Fibroblast of skin of right biceps (primary cell): Measurements from ENCODE around the gene SP2.
A peak's percentile ranks its signal among the peaks of the same experiment; 100 is the strongest.

Experiments
- DNase-seq: peaks from one replicate; pipeline ENCODE4 v3.0.0-alpha.2; 2013

SP2 gene

DNA sequence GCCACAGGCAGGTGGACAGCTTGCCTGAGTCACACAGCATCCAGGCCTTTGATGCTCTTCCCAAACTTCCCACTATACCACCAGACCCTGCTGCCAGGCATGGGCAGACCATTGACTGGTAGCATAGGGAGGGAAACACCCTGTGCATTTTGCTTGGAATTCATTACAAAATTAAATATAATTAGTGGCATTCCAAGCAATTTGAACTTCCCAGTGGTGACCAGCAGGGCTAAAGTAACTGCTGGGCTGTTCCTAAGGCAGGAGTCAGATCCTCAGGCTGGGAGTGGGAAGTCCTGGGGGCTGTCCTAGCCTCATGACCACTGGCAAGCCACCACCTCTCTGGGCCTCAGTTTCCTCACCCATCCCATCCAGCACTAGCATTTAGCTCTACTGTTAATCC is 57.9 kb downstream of the SP2 start:
- no peak for DNase-seq

DNA sequence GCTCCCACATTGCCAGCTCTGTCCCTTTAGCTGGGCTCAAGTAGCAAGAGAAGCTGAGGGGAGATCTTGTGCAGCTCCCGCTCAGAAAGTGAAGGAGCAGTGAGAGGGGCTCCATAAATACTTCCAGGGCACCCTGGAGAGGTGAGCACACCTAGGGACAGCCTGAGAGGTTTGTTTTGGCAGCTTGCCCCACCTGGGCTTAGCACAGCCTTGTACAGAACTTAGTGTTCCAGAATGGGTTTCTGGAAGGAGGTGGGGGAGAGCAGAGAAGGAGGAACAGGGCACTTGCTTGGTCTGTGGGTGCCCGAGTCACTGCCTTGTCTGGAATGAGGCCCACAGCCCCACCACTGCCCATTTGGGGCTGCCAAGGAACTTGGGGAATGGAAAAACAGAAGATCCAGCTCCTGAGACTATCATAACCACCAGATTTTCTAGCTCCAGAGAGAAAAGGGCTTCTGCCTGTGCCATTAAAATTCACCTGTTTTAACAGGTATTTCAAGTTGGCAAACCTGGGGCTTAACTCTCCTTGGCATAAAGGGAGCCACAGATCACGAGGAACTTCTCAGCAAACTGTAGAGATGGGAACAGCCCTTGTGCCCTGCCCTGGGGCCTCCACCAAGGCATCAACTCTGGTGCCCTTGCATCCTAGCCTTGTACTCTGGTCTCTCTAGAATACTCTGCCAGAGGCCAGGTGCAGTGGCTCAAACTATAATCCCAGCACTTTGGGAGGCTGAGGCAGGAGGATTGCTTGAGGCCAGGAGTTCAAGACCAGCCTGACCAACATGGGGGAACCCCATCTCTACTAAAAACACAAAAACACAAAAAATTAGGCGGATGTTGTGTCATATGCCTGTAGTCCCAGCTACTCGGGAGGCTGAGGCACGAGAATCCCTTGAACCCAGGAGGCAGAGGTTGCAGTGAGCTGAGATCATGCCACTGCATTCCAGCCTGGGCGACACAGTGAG is 59.7 kb downstream of the SP2 start:
- no peak for DNase-seq

DNA sequence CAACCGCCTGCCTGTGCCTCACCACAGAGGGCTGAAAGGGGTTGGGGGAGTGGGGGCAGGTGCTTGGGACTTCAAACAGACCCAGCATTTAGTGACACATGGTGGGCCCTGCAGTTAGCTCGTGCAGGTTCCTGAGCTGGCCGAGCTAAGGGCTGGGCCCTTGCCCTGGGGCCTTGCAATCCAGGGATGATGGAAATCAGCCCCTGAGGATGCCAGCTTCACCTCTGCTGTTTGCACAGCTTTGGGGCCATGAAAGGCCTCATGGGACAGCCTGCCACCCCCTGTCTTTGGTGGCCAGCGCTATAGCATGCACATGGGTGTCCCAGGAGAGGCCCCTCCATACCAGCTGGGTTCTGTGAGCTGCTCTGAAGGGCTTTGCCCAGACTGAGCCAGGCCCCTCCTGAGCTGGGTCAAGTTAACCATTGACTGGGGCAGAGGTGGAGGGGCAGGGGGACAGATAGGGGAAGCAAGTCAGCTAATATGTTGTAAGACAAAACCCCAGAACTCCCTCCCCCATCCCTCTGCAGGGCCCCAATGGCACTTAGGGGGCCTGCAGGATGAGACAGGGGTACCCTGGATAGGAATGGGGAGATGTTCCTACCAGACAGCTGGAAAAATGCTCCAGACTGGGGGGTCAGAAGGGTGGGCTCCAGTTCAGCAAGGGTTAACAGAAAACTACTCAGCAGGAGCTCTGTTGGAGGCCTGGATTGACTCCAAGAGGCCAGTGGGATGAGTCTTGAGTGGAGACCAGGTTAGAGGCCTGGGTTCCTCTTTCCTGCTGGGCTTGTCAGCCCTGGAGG is 61.0 kb downstream of the SP2 start:
- no peak for DNase-seq

DNA sequence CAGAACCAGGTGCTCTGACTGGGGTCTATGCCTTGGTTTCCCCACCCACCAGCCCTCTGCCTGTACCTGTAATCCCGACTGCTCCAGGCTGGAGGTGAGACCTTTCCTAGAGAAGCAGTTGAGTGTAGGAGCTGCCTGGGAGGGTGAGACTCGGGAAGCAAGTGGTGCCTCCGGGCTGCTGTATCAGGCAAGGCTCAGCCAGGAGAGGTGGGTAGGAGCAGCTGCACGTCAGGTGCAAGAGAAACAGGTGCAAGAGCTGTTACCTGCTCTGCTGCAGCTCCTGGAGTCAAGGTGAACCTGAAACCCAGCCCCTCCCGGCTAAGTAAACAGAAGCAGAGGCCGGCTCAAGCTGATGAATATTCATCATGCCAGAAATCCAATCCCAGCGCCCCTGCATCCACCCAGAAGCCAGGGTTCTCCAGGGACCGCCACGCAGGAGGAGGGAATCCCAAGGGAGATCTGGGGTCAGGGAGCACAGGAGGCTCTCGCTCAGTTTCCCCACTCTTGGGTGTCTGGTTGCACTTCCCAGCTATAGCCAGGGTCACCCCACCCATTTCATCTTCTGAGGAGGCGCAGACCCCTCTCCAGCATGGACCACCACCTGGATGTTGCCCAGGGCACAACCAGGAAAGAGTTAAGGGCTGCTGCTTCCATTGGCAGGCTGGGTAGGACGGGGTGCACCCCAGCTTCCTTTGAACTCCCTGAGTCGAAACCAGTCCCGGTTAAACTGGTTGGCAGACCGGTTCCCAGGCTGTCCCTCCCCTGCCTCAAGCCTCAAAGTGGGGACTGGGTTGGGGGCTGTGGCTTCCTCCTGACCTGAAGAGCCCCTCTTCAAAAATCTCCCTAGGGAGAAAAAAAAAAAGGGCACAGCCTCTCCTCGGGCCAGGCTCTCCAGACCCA is 61.8 kb downstream of the SP2 start, which contains the start of gene PRR15L:
TSS of gene PRR15L (minus strand) at position 293 of the 900 bp plus-strand sequence. CDS start 4,649 bp downstream, outside the sequence.
- no peak for DNase-seq

GRCh38 chr17:47959825-47960655 is 64.0 kb downstream of the SP2 start:
- DNase-seq = no peak

- no peak for DNase-seq
These were observed 65.4 kb downstream of the SP2 start for GRCh38 chr17:47961406-47961805.

GRCh38 chr17:47962901-47963300 is 66.9 kb downstream of the SP2 start:
- DNase-seq = no peak

DNA sequence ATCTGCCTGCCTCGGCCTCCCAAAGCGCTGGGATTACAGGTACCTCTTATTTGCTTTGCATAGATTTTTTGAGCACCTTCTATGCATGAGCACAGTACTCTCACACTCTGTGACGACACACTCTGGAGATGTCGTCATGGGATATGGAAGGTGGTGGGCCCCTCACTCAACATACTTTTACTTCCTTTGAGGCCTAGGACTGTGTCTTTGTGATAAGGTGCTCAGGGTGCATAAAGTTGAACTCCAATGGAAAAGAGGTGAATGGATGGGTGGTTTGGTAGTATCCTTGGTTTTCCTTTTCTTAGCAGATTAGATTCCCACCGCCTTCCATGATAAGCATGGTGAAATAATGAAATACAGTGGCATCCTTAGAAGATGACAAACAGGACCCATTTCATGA is 68.8 kb downstream of the SP2 start:
- no peak for DNase-seq

- DNase-seq = no peak
These were observed 70.1 kb downstream of the SP2 start for GRCh38 chr17:47966079-47966519.

DNA sequence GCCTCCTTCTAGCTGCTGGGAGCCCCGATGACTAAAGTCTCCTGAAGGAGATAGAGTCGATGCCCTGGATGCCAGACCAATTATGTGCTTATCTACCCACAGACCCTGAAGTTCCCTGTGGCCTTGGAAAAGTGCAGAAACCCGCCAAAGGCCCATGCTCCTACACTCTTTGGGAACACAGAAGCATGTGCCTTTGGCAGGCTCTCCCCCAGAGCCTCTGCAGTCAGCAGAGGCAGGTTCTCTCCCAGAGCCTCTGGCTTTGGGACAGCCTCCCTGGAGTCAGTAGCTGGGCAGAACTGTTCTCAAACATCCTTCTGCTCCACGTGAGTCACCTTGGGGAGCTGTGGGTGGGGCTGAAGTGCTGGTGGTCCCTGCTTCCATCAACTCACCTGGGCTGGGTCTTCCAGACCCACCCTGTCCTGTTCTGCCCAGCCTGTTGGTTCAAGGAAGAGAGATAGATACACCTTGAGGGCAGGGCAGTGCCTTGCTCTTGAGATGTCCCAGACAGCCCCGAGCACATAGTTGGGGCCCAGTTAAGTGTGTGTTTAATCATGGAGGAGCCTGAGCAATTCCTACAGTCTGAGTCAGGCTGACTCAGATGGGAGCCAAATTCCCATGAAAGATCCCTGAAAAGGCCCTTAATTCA is 71.7 kb downstream of the SP2 start:
- peak; percentile 90 for DNase-seq

GRCh38 chr17:47968836-47969235 is 72.8 kb downstream of the SP2 start:
- DNase-seq = no peak

DNA sequence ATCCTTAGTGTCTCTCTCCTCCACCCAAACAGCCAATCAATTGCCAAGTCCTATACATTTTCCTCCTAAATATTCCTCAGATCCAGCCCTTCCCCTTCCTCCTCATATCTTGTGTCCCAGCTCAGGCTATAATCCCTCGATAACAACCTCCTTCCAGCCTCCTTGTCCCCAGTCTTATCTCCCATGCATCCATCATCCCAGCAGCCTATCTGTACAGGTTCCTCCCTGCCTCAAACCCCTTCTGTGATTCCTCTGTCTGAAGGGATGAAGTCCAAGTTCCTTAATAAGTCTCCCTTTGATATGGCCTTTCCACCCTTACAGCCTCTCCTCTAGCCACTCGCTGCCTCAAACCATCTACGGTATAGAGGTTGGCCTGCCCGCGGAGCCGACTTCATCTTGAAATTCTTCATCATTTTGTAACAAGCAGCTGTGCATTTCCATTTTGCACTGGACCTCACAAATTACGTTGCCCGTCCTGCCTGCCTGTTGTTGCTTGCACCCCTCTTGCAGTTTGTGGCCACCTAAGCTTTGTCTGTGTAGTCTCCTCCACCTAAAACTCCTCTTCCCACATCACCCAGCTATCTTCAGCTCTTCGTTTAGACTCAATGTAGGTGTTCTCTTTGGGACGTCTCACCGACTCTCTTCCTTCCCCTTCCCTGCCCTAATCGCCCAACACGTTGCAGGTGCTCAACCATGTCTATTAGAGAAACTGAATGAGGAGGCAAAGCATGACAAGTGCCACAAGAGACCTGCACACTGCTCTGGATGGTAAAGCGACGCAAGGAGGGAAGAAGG is 74.1 kb downstream of the SP2 start:
- DNase-seq = no peak

DNA sequence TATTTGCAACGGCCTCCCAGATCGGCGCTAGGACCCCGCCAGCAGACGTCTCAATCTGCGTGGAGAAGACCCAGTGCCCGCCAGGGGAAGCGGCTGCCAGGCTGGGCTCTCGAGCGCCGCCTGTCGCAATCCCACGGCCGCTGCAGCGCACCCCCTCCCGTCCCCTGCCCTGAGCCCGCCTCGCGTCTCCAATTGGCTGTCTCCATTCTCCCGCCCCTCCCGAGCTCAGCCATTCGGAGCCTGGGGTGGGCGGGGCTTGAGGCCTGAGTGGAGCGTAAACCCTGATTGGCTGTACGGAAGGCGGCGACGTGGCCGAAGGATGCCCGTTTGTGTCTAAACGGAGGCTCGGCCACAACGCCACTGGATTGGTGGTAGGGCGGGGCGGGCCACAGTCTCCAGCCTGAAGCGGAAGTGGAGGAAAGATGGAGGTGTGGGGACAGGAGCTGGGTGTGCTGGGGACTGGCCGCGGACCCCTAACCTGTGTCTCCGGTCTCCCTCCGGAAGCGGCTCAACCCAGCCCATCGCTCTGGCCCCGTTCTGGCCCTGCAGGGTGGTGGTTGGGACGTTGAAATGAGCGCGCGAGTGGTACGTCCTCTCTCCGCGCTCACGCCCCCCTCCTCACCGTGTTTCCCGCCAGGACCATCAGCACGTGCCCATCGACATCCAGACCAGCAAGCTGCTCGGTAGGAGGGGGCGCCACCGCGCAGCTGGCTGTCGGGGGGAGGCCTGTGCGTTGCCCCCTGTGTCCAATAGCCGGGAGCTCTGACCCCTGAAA is 74.9 kb downstream of the SP2 start, which contains the start of gene CDK5RAP3:
TSS of gene CDK5RAP3 (plus strand) at position 389 of the 775 bp plus-strand sequence. CDS start at position 423, 34 bp downstream.
- DNase-seq = peak; percentile 99

DNA sequence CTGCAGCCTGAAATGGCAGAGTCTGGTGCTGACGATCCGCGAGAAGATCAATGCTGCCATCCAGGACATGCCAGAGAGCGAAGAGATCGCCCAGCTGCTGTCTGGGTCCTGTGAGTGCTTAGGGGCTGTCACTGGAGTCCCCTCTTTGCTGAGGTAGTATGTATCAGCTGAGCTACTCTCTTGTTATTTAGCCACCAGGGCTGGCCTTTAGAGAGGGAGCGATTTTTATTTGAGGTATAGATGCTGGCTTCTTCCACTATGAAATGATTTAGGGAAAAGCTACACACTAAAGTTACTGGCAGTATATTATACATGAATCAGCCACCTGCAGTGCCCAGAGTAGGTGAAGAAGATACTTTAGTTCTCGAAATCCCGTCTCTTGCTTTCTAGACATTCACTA is 77.5 kb downstream of the SP2 start:
- no peak for DNase-seq

GRCh38 chr17:47975189-47975822 is 79.3 kb downstream of the SP2 start:
- no peak for DNase-seq

DNA sequence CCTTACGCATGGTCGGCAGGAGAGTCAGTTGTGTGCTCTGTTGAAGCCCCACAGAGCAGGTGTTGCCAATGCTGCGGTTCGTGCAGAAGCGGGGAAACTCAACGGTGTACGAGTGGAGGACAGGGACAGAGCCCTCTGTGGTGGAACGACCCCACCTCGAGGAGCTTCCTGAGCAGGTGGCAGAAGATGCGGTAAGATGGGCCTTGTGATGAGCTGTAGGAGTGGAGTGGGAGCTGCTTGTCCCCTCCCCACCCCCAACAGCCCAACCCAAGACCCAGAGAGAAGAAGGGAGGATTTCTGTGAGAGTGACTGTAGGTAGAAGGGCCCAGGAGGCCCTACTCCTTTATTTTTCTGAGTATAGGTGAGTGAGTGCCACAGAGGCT is 79.8 kb downstream of the SP2 start:
- no peak for DNase-seq

- DNase-seq = peak; percentile 53
These were observed 82.3 kb downstream of the SP2 start for GRCh38 chr17:47978324-47978723.
